ENCODE data around the gene KCND3.

- no peak for TF ChIP-seq CTCF (optimal IDR thresholded peaks at IDR 0.05 in 1 of 3, IDR thresholded peaks at IDR 0.05 in 1 of 3, conservative IDR thresholded peaks at IDR 0.05 in 1 of 3; ENCODE audit: extremely low read depth in 1 of 3, insufficient read depth in 2 of 3, low read length in 3 of 3)
- no peak for TF ChIP-seq EZH2 (IDR thresholded peaks at IDR 0.05; ENCODE audit: low read length)
Measured at GRCh38 chr1:111758373-111758772, 231.1 kb downstream of the KCND3 start.

Measured in keratinocyte (primary cell).